Ovary (tissue), 9 donors: ENCODE measurements around the gene CEP44. TPM values are rescaled to one million over a fixed set of nuclear protein-coding genes. Genes with fewer than 3 reads are reported as not detected.
A peak's percentile ranks its signal among the peaks of the same experiment; 100 is the strongest.
"Not testable (repeated sequence)": the region's sequence is repeated elsewhere in the genome, so short reads cannot be mapped to it uniquely, and the experiment has no call there.

ENCODE experiments used
- DNase-seq, 5 donors: peaks; one replicate each; pipeline ENCODE4 v3.0.0-alpha.2; 2019 to 2020
- H3K27ac ChIP-seq, 2 donors: fragments of 200-600 bp; one replicate each; pipeline versions ENCODE4 v1.5.1 to v1.8.0; 2019 to 2022
- H3K27me3 ChIP-seq: fragments of 200-600 bp; one replicate; pipeline ENCODE4 v1.8.0; 2022
- H3K36me3 ChIP-seq: fragments of 200-600 bp; sonication (generic); one replicate; pipeline ENCODE4 v1.5.1; 2019
- H3K4me1 ChIP-seq: one replicate; pipeline ENCODE4 v1.8.1; 2013; ENCODE audit warnings: mild to moderate bottlenecking, moderate library complexity; ENCODE audit not compliant: insufficient read depth
- H3K4me3 ChIP-seq: fragments of 200-600 bp; sonication (generic); one replicate; pipeline ENCODE4 v1.5.1; 2017
- H3K9me3 ChIP-seq, 2 donors: fragments of 200-600 bp in 1 of 2; sonication (generic) in 1 of 2; one replicate each; pipeline versions ENCODE4 v1.5.1 to v1.8.1; 2013 to 2019; ENCODE audit warnings: mild to moderate bottlenecking in 1 of 2, moderate library complexity in 1 of 2
- CTCF ChIP-seq, 3 donors: fragments of 450-650 bp in 2 of 3; fragments of 200-600 bp in 1 of 3; IDR thresholded peaks; one replicate each; pipeline versions ENCODE4 v1.5.1 to v1.8.0; 2016 to 2022; ENCODE audit warnings: antibody characterized with exemption in 3 of 3, mild to moderate bottlenecking in 1 of 3
- EP300 ChIP-seq: sonication (generic); formaldehyde crosslinking; IDR thresholded peaks from one replicate; pipeline ENCODE4 v1.6.1; 2017; ENCODE audit warnings: antibody characterized with exemption
- POLR2A ChIP-seq: fragments of 450-650 bp; IDR thresholded peaks from one replicate; pipeline ENCODE4 v1.6.1; 2017; ENCODE audit warnings: antibody characterized with exemption, mild to moderate bottlenecking, moderate library complexity
- WGBS, 3 donors: extraction: QIAGEN DNeasy Blood & Tissue Kit in 1 of 3; methylation state at CpG; one replicate each; pipeline versions ENCODE4 v1.1.5 to v1.1.7; 2013 to 2017; 5-methylcytosine and 5-hydroxymethylcytosine counted together
- intact Hi-C, 4 donors: fragments of 100-400 bp; cut with DNase I; formaldehyde crosslinking; loops; one replicate each; pipeline versions ENCODE4 v1.11.0 to v1.15.1; 2022 to 2023
- polyA plus RNA-seq, 2 donors: library from polyadenylated mRNA; stranded (reverse); fragments of 200-250 nt in 1 of 2; fragments of 350-450 nt in 1 of 2; fragmentation: Illumina TruSeq in 1 of 2; extraction: RNeasy Lipid Tissue Mini Kit (QIAGEN cat#74804) in 1 of 2; gene quantifications; one replicate each; pipeline ENCODE4 v1.2.3, GENCODE V29; 2013 to 2014
- total RNA-seq, 7 donors: library from RNA; depleted of rRNA in 2 of 7; stranded (reverse); fragments of >200 nt in 2 of 7; fragmentation: NEBNext Ultra II Directional in 3 of 7; extraction: Animal tissue kit (Norgen Biotek cat#: 25700) in 3 of 7; gene quantifications; one replicate each; pipeline versions ENCODE4 v1.1.0 to v1.2.4, GENCODE V29; 2016 to 2023
- donor health status: DM: no; HTN: no; CAD: no; lungs with moderate emphysema.
- donor health status: DM: no; HTN: no; CAD: no.
- donor health status: Bipolar disorder and iron deficiency.
- donor health status: DM: yes; HTN: yes; CAD: no.
- donor health status: DM: no; HTN: no; CAD: no.
- donor health status: DM: yes; HTN: yes; CAD: no.

CEP44 gene
- total and polyA plus RNA-seq, 9 donors, result 8.7 to 23.2 (median 15.8) TPM

GRCh38 chr4:174282836-174283506, 740 bp upstream of the CEP44 start:
- TF ChIP-seq POLR2A, result no peak
- no peak for TF ChIP-seq CTCF (IDR thresholded peaks at IDR 0.05)
- TF ChIP-seq EP300, result no peak
- Histone ChIP-seq H3K4me1 (no peaks in the 10 kb centered on the region), H3K27ac (peak overlapping the region; percentile 88 to 95), H3K36me3 (no peaks in the 10 kb centered on the region), H3K27me3 (no peaks in the 10 kb centered on the region), H3K4me3 (peak overlapping the region; percentile 90), H3K9me3 (no peaks in the 10 kb centered on the region)
- peak; percentile 63 to 75 (median 68) for DNase-seq
- intact Hi-C loops, result loop anchor here in 1 of 4 donors (10.0 kb wide), 1 partner anchor 918 kb away; no protein-coding TSS in a partner anchor
- 0 to 1% (median 0%) methylated on average over 22 of the region's 22 CpGs for WGBS, 3 donors

- H3K36me3 ChIP-seq, result no peaks in the 10 kb centered on the region
- TF ChIP-seq EP300 (no peak), POLR2A (no peak), CTCF (IDR thresholded peaks at IDR 0.05) (no peak)
- H3K4me3 ChIP-seq, result peak overlapping the region; percentile 90
- H3K27ac ChIP-seq, result no peak overlapping the region
- H3K9me3 ChIP-seq, result no peaks in the 10 kb centered on the region
- H3K4me1 ChIP-seq, result no peaks in the 10 kb centered on the region
- 3 to 9% (median 5%) methylated on average over 6 of the region's 6 CpGs for WGBS, 3 donors
- intact Hi-C loops, result loop anchor here in 1 of 4 donors (10.0 kb wide), 1 partner anchor 920 kb away; no protein-coding TSS in a partner anchor
- DNase-seq, result no peak
- no peaks in the 10 kb centered on the region for H3K27me3 ChIP-seq
Measured at GRCh38 chr4:174284487-174284886, 776 bp downstream of the CEP44 start.

- WGBS, 3 donors, result 92 to 97% (median 93%) methylated on average over 3 of the region's 3 CpGs
- Histone ChIP-seq H3K4me1 (no peaks in the 10 kb centered on the region), H3K9me3 (no peaks in the 10 kb centered on the region), H3K27ac (no peak overlapping the region), H3K4me3 (no peak overlapping the region), H3K36me3 (no peaks in the 10 kb centered on the region), H3K27me3 (no peaks in the 10 kb centered on the region)
- no peak for TF ChIP-seq EP300
- TF ChIP-seq POLR2A, result no peak
- TF ChIP-seq CTCF (IDR thresholded peaks at IDR 0.05), result no peak
- intact Hi-C loops, result loop anchor here in 1 of 4 donors (10.0 kb wide), 1 partner anchor 922 kb away; no protein-coding TSS in a partner anchor
- DNase-seq, result no peak
Measured at GRCh38 chr4:174286870-174287269, 3.2 kb downstream of the CEP44 start.

- 97 to 99% (median 98%) methylated on average over 2 of the region's 2 CpGs for WGBS, 3 donors
- Histone ChIP-seq H3K9me3 (peaks cover 0 to 4% of the 10 kb centered on the region in 2 donors), H3K27me3 (no peaks in the 10 kb centered on the region), H3K4me3 (no peak overlapping the region), H3K27ac (no peak overlapping the region), H3K4me1 (no peaks in the 10 kb centered on the region), H3K36me3 (no peaks in the 10 kb centered on the region)
- intact Hi-C loops, result no loop called here
- TF ChIP-seq CTCF (IDR thresholded peaks at IDR 0.05) (no peak), EP300 (no peak), POLR2A (no peak)
- no peak for DNase-seq
Measured at GRCh38 chr4:174292473-174292872, 8.8 kb downstream of the CEP44 start.

GRCh38 chr4:174294641-174295040, 10.9 kb downstream of the CEP44 start:
- H3K4me3 ChIP-seq, H3K27ac ChIP-seq, H3K27me3 ChIP-seq, H3K36me3 ChIP-seq, H3K9me3 ChIP-seq, intact Hi-C loops, H3K4me1 ChIP-seq, DNase-seq: not testable (repeated sequence)
- 96% methylated on average over 30 of the region's 30 CpGs; no CpG with 5 or more reads in 2 of the 3 donors for WGBS, 3 donors

GRCh38 chr4:174295142-174295541, 11.4 kb downstream of the CEP44 start:
- intact Hi-C loops, H3K4me1 ChIP-seq, H3K27ac ChIP-seq, H3K9me3 ChIP-seq, DNase-seq, H3K36me3 ChIP-seq, H3K4me3 ChIP-seq, H3K27me3 ChIP-seq: not testable (repeated sequence)
- 95 to 98% (median 97%) methylated on average over 8 to 26 of the region's 27 CpGs for WGBS, 3 donors
